Vagina (tissue), 2 donors: ENCODE measurements around the gene SERP2. TPM values are rescaled to one million over a fixed set of nuclear protein-coding genes. Genes with fewer than 3 reads are reported as not detected.

Experiments
- DNase-seq, 2 donors: peaks; one replicate each; pipeline ENCODE4 v3.0.0-alpha.2; 2017; ENCODE audit errors: extremely low spot score in 2 of 2
- H3K27ac ChIP-seq: fragments of 200-600 bp; sonication (generic); one replicate; pipeline ENCODE4 v1.5.1; 2019
- H3K27me3 ChIP-seq: fragments of 200-600 bp; sonication (generic); one replicate; pipeline ENCODE4 v1.5.1; 2019
- H3K36me3 ChIP-seq, 2 donors: fragments of 200-600 bp; sonication (generic); one replicate each; pipeline ENCODE4 v1.5.1; 2017 to 2019
- H3K4me1 ChIP-seq: fragments of 200-600 bp; sonication (generic); one replicate; pipeline ENCODE4 v1.5.1; 2019
- H3K4me3 ChIP-seq, 2 donors: fragments of 200-600 bp; sonication (generic); 1 replicate in 1 of 2; 2 replicates in 1 of 2; pipeline ENCODE4 v1.5.1; 2016 to 2019
- H3K9me3 ChIP-seq: fragments of 200-600 bp; sonication (generic); one replicate; pipeline ENCODE4 v1.5.1; 2019
- POLR2A ChIP-seq, 2 donors: fragments of 450-650 bp; IDR thresholded peaks; one replicate each; pipeline ENCODE4 v1.6.1; 2017; ENCODE audit warnings: antibody characterized with exemption in 2 of 2, mild to moderate bottlenecking in 2 of 2, moderate library complexity in 2 of 2
- POLR2AphosphoS5 ChIP-seq, 2 donors: sonication (generic); formaldehyde crosslinking; IDR thresholded peaks; one replicate each; pipeline ENCODE4 v1.9.0; 2017; ENCODE audit warnings: antibody characterized with exemption in 2 of 2, mild to moderate bottlenecking in 2 of 2, low read depth in 1 of 2; ENCODE audit not compliant: insufficient read depth in 1 of 2
- intact Hi-C: fragments of 100-400 bp; cut with DNase I; formaldehyde crosslinking; loops from one replicate; pipeline ENCODE4 v1.15.1; 2023
- total RNA-seq: library from RNA; depleted of rRNA; stranded (reverse); fragments of >200 nt; gene quantifications from one replicate; pipeline ENCODE4 v1.2.3, GENCODE V29; 2016
- TF ChIP-seq, protein P1 (sequence below), 3 experiments: fragments of 450-650 bp in 2 of 3; fragments of 200-600 bp in 1 of 3; sonication (generic) in 1 of 3; IDR thresholded peaks; one replicate each; pipeline ENCODE4 v1.5.1; 2017 to 2019; ENCODE audit warnings: antibody characterized with exemption in 3 of 3, mild to moderate bottlenecking in 2 of 3, moderate library complexity in 2 of 3

The SERP2 gene
- total RNA-seq, 1 donor from 2014 or later = 13.8 TPM

DNA sequence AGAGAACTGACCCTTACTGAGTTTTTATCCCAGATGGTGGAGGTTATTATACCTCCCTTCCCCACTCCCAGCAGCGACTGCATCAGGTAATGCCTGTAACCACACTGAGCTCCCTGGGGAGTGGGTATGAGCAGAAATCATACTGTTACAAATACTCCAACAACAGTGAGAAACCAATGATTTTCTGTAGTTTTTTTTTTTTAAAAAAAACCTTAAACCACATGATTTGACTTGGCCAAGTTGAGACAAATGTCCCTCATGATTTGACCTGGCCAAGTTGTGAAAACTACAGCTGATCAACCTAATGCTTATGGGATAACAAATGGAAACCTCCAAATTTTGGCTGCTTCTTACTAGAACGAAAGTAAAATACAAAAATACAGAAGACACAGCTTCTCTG is 33.1 kb upstream of the SERP2 start:
- H3K4me3 ChIP-seq = no peak overlapping the region
- no peaks in the 10 kb centered on the region for H3K9me3 ChIP-seq
- TF ChIP-seq, protein P1, sequence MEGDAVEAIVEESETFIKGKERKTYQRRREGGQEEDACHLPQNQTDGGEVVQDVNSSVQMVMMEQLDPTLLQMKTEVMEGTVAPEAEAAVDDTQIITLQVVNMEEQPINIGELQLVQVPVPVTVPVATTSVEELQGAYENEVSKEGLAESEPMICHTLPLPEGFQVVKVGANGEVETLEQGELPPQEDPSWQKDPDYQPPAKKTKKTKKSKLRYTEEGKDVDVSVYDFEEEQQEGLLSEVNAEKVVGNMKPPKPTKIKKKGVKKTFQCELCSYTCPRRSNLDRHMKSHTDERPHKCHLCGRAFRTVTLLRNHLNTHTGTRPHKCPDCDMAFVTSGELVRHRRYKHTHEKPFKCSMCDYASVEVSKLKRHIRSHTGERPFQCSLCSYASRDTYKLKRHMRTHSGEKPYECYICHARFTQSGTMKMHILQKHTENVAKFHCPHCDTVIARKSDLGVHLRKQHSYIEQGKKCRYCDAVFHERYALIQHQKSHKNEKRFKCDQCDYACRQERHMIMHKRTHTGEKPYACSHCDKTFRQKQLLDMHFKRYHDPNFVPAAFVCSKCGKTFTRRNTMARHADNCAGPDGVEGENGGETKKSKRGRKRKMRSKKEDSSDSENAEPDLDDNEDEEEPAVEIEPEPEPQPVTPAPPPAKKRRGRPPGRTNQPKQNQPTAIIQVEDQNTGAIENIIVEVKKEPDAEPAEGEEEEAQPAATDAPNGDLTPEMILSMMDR (IDR thresholded peaks at IDR 0.05) = no peak
- TF ChIP-seq POLR2A (IDR thresholded peaks at IDR 0.05) (no peak), POLR2AphosphoS5 (IDR thresholded peaks at IDR 0.05; ENCODE audit: insufficient read depth in 1 of 2, low read depth in 1 of 2) (no peak)
- H3K27ac ChIP-seq = no peak overlapping the region
- H3K36me3 ChIP-seq = no peaks in the 10 kb centered on the region
- DNase-seq = peak in 1 of 2 donors; percentile 19
- no peaks in the 10 kb centered on the region for H3K4me1 ChIP-seq
- H3K27me3 ChIP-seq = no peaks in the 10 kb centered on the region
- intact Hi-C loops = no loop called here

DNA sequence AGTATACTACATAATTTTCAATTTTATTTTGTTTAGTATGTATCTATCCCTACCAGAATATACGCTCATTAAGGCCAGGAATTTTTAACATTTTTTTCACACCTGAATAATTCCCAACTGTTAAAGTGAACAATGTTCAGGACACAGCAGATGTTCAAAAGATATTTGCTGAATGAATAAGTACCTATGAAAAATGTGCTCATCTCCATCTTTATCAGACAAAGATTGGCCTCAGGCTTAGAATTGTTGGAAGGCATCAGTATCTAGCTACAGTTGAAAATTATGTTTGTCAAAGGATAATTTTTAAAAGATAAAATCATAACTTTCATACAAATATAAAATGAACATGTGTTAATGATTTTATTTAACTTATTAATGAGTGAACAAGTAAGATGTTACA is 30.9 kb upstream of the SERP2 start:
- no peaks in the 10 kb centered on the region for H3K9me3 ChIP-seq
- TF ChIP-seq, protein P1 (IDR thresholded peaks at IDR 0.05) = no peak
- no peak for TF ChIP-seq POLR2AphosphoS5 (IDR thresholded peaks at IDR 0.05; ENCODE audit: insufficient read depth in 1 of 2, low read depth in 1 of 2)
- H3K4me3 ChIP-seq = no peak overlapping the region
- H3K27ac ChIP-seq = no peak overlapping the region
- intact Hi-C loops = no loop called here
- no peak for DNase-seq
- H3K27me3 ChIP-seq = no peaks in the 10 kb centered on the region
- no peaks in the 10 kb centered on the region for H3K4me1 ChIP-seq
- no peaks in the 10 kb centered on the region for H3K36me3 ChIP-seq

DNA sequence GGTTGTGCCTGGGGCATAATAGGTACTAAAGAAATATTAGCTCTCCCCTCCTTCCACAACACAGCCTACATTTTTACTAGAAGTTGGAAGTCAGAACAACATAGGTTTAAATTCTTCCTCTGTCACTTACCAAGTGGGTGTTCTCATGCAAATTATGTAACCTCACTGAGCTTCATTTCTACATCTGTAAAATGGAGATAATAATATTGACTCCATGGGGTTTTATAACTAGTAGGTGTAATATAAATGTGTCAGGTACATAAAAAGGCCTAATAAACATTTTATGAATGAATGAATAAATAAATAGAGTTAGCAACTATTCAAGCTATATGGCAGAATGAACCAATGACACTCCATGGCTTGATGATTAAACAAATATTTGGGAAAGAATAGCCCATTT is 27.1 kb upstream of the SERP2 start:
- intact Hi-C loops = no loop called here
- Histone ChIP-seq H3K4me3 (no peak overlapping the region), H3K27ac (no peak overlapping the region), H3K4me1 (no peaks in the 10 kb centered on the region), H3K36me3 (no peaks in the 10 kb centered on the region), H3K27me3 (no peaks in the 10 kb centered on the region), H3K9me3 (no peaks in the 10 kb centered on the region)
- DNase-seq = no peak
- TF ChIP-seq, protein P1 (IDR thresholded peaks at IDR 0.05) = no peak
- TF ChIP-seq POLR2AphosphoS5 (IDR thresholded peaks at IDR 0.05; ENCODE audit: insufficient read depth in 1 of 2, low read depth in 1 of 2) (no peak), POLR2A (IDR thresholded peaks at IDR 0.05) (no peak)

DNA sequence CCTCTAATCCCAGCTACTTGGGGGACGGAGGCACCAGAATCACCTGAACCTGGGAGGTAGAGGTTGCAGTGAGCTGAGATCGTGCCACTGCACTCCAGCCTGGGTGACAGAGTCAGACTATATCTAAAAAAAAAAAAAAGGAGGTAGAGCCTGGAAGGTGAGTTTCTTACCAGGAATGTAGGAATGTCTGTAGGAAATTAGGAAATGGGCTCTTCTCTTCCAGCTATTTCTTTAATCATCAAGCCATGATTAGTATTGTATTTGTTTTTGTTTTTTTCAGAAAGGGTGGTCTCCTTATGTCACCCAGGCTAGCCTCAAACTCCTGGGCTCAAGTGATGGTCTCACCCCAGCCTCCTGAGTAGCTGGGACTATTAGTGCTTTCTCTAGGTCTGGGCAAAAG is 26.3 kb upstream of the SERP2 start:
- DNase-seq = peak in 1 of 2 donors; percentile 3
- Histone ChIP-seq H3K4me1 (no peaks in the 10 kb centered on the region), H3K27ac (no peak overlapping the region), H3K4me3 (no peak overlapping the region), H3K9me3 (no peaks in the 10 kb centered on the region), H3K36me3 (no peaks in the 10 kb centered on the region), H3K27me3 (no peaks in the 10 kb centered on the region)
- intact Hi-C loops = no loop called here
- TF ChIP-seq, protein P1 (IDR thresholded peaks at IDR 0.05) = no peak
- TF ChIP-seq POLR2AphosphoS5 (IDR thresholded peaks at IDR 0.05; ENCODE audit: insufficient read depth in 1 of 2, low read depth in 1 of 2) (no peak), POLR2A (IDR thresholded peaks at IDR 0.05) (no peak)

DNA sequence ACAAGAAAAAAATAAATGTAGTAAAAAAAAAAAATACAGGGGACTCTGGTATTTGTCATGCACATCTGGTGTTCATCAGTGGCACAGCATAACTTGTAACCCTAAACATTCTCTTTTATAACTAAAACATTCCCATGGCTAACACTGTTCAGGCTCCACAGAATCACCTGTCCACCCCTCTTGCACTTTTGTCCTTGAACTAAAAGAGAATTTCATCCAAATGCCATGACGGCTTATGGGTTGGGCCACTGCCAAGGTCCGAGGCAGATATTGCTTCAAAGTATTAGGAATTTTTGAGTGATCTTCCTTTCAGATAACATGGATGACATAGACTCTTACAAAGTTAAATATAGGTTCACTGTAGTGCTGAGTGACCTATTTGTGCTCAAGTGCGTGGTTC is 25.7 kb upstream of the SERP2 start:
- no peaks in the 10 kb centered on the region for H3K9me3 ChIP-seq
- no peak overlapping the region for H3K4me3 ChIP-seq
- H3K36me3 ChIP-seq = no peaks in the 10 kb centered on the region
- intact Hi-C loops = no loop called here
- H3K4me1 ChIP-seq = no peaks in the 10 kb centered on the region
- no peak for TF ChIP-seq POLR2A (IDR thresholded peaks at IDR 0.05)
- no peak overlapping the region for H3K27ac ChIP-seq
- no peaks in the 10 kb centered on the region for H3K27me3 ChIP-seq
- peak in 1 of 2 donors; percentile 9 for DNase-seq
